D341Med (cell line): ENCODE measurements around the gene PCBP3.

ENCODE experiments used
- DNase-seq: peaks from one replicate; pipeline ENCODE4 v3.0.0; 2012; ENCODE audit warnings: low spot score

Gene PCBP3

GRCh38 chr21:45912611-45913417 lies 269.3 kb downstream of the PCBP3 start:
- DNase-seq: peak; percentile 48

GRCh38 chr21:45913418-45913765 lies 269.9 kb downstream of the PCBP3 start:
- no peak for DNase-seq

GRCh38 chr21:45913886-45914285 lies 270.4 kb downstream of the PCBP3 start:
- DNase-seq: no peak

- no peak for DNase-seq
Measured at GRCh38 chr21:45914321-45914845, 270.9 kb downstream of the PCBP3 start.

- no peak for DNase-seq
Measured at GRCh38 chr21:45916011-45916840, 272.7 kb downstream of the PCBP3 start.

GRCh38 chr21:45917241-45917640 lies 273.7 kb downstream of the PCBP3 start:
- no peak for DNase-seq

GRCh38 chr21:45918011-45918410 lies 274.5 kb downstream of the PCBP3 start:
- no peak for DNase-seq

- no peak for DNase-seq
Measured at GRCh38 chr21:45918835-45919447, 275.4 kb downstream of the PCBP3 start.

GRCh38 chr21:45919593-45919992 lies 276.1 kb downstream of the PCBP3 start:
- no peak for DNase-seq

GRCh38 chr21:45920824-45921600 lies 277.5 kb downstream of the PCBP3 start:
- DNase-seq: no peak

- no peak for DNase-seq
Measured at GRCh38 chr21:45921917-45922316, 278.4 kb downstream of the PCBP3 start.

- no peak for DNase-seq
Measured at GRCh38 chr21:45922648-45923047, 279.1 kb downstream of the PCBP3 start.

GRCh38 chr21:45923146-45923545 lies 279.6 kb downstream of the PCBP3 start:
- DNase-seq: peak; percentile 73

- no peak for DNase-seq
Measured at GRCh38 chr21:45926281-45926680, 282.8 kb downstream of the PCBP3 start.

- DNase-seq: no peak
Measured at GRCh38 chr21:45927032-45927431, 283.5 kb downstream of the PCBP3 start.

GRCh38 chr21:45927851-45928850 lies 284.6 kb downstream of the PCBP3 start:
- DNase-seq: no peak

GRCh38 chr21:45929449-45929848 lies 285.9 kb downstream of the PCBP3 start:
- DNase-seq: no peak

GRCh38 chr21:45930231-45930760 lies 286.8 kb downstream of the PCBP3 start:
- DNase-seq: no peak

- no peak for DNase-seq
Measured at GRCh38 chr21:45930792-45931191, 287.3 kb downstream of the PCBP3 start.

- no peak for DNase-seq
Measured at GRCh38 chr21:45931397-45931969, 288.0 kb downstream of the PCBP3 start.
